Measurements from ENCODE around the gene GRK2. TPM values are rescaled to one million over a fixed set of nuclear protein-coding genes. Genes with fewer than 3 reads are reported as not detected.

GRK2 gene
- total and polyA plus RNA-seq, 2 of the 13 experiments (the other 11 are each of a cell fraction or from before 2014, with no cell fraction given): 31.3 to 42.4 TPM

DNA sequence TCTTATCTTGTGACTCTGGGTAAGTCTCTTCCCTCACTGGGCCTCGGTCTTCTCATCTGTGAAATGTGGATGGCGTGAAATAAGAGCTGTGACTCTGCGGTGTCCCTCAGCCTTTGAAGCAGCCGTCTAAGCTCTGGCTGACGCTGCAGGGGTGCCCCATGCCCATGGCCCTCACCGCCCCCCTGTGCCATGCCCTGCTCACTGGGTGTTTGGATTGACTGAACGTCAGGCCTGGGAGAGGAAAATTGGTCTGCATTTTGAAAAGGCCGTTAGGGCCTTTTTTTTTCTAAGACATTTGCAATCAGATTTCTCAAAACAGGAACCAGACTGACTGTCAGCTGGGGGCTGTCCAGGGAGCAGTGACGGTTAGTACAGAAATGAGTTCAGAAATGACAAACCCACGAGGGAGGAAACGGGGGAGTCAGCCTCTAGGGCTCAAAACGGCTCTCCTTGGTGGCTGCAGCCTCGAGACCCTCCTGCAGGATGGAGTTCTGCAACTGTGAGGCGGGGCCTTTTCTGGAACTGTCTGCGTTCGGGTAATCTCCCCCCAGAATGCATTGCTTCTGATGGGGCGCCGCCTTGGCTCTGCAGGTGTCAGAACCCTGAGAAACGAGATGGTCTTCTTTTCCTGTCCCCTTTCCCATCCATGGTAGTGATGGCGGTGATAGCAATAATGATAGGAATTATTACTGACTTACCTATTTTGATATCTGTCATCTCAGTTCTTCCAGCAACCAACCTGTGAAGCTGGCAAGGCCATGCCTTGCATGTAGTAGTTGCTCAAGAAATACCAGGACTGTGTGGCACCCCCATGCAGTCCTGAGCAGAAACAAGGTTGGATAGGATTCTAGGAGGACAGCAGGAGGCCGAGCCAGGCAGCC is 2.0 kb downstream of the GRK2 start:
- ChIA-PET POLR2A (interaction anchor here (1.1 to 4.5 kb wide), 4 partner anchors 10 to 86 kb away, joined by 3 to 19 read pairs (median 4); partner anchors contain the start of gene ANKRD13D), CTCF (ENCODE audit: low intra/inter-chr PET ratio, low total read pairs) (no interaction called here)
- no peak for DNase-seq (ENCODE audit: low spot score)
- Histone ChIP-seq H4K20me1 (ENCODE audit: insufficient read depth, low read length) (peaks cover 29% of the 10 kb centered on the region), H3K4me1 (ENCODE audit: insufficient read depth, low read length) (peaks cover 48% of the 10 kb centered on the region), H3K36me3 (replicated peaks in 1 of 2; ENCODE audit: control insufficient read depth in 1 of 2, insufficient read depth in 2 of 2, low read length in 2 of 2) (peaks cover 12 to 45% of the 10 kb centered on the region in 2 experiments), H3K79me2 (ENCODE audit: insufficient read depth, low read length) (peaks cover 64% of the 10 kb centered on the region), H3K4me3 (replicated peaks in 1 of 3; ENCODE audit: insufficient read depth in 1 of 3, low read depth in 2 of 3, low read length in 3 of 3) (peak overlapping the region in 2 of 3 experiments; percentile 93 to 98; a peak in 4 of 6 replicates), H3K27me3 (ENCODE audit: control insufficient read depth in 1 of 2, insufficient read depth in 2 of 2, low read length in 2 of 2) (no peaks in the 10 kb centered on the region), H3K4me2 (ENCODE audit: low read depth, low read length) (peak overlapping the region; percentile 90), H3K27ac (ENCODE audit: extremely low read length, insufficient read depth, low read length) (peak overlapping the region; percentile 77), H2AFZ (ENCODE audit: low read length) (no peak overlapping the region), H3K9ac (ENCODE audit: insufficient read depth, low read depth, low read length) (peak overlapping the region; percentile 83; the same call in 1 of the 2 replicates), H3K9me3 (ENCODE audit: low read length) (no peaks in the 10 kb centered on the region)
- WGBS (ENCODE audit: low lambda C conversion rate): 92% methylated on average over 15 of the region's 21 CpGs
- intact Hi-C loops (cut with micrococcal nuclease; ENCODE audit: unreplicated experiment) (no loop called here), in situ Hi-C loops (cut with HindIII; ENCODE audit: extremely low pct_ligation_motif_present, low pct_unique_long_range_greater_than_20kb) (no loop called here)
- FAIRE-seq: no peak
- no peak for ATAC-seq
- no TSS peak for BruUV-seq (replicated peaks)
- no peak for TF ChIP-seq JARID2 (CRISPR knock-in tag; IDR thresholded peaks at IDR 0.05; ENCODE audit: insufficient replicate concordance)
- peak; percentile 83 for TF ChIP-seq ZNF629 (CRISPR knock-in tag; conservative IDR thresholded peaks at IDR 0.05)
- TF ChIP-seq, protein P1, sequence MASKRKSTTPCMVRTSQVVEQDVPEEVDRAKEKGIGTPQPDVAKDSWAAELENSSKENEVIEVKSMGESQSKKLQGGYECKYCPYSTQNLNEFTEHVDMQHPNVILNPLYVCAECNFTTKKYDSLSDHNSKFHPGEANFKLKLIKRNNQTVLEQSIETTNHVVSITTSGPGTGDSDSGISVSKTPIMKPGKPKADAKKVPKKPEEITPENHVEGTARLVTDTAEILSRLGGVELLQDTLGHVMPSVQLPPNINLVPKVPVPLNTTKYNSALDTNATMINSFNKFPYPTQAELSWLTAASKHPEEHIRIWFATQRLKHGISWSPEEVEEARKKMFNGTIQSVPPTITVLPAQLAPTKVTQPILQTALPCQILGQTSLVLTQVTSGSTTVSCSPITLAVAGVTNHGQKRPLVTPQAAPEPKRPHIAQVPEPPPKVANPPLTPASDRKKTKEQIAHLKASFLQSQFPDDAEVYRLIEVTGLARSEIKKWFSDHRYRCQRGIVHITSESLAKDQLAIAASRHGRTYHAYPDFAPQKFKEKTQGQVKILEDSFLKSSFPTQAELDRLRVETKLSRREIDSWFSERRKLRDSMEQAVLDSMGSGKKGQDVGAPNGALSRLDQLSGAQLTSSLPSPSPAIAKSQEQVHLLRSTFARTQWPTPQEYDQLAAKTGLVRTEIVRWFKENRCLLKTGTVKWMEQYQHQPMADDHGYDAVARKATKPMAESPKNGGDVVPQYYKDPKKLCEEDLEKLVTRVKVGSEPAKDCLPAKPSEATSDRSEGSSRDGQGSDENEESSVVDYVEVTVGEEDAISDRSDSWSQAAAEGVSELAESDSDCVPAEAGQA (IDR thresholded peaks at IDR 0.05; ENCODE audit: low read depth): no peak
- TF ChIP-seq, protein P1 (CRISPR knock-in tag; IDR thresholded peaks at IDR 0.05; ENCODE audit: borderline replicate concordance): no peak
- TF ChIP-seq, protein P2, sequence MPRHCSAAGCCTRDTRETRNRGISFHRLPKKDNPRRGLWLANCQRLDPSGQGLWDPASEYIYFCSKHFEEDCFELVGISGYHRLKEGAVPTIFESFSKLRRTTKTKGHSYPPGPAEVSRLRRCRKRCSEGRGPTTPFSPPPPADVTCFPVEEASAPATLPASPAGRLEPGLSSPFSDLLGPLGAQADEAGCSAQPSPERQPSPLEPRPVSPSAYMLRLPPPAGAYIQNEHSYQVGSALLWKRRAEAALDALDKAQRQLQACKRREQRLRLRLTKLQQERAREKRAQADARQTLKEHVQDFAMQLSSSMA (CRISPR knock-in tag; IDR thresholded peaks at IDR 0.05): no peak
- TF ChIP-seq SALL2 (CRISPR knock-in tag; IDR thresholded peaks at IDR 0.05): no peak
- TF ChIP-seq MIER3 (CRISPR knock-in tag; IDR thresholded peaks at IDR 0.05; ENCODE audit: borderline replicate concordance): 0 out of 2 replicates have a peak, but pooled peaks have one; percentile 2
- no peak for TF ChIP-seq ZBTB20 (CRISPR knock-in tag; IDR thresholded peaks at IDR 0.05; ENCODE audit: borderline replicate concordance, low read depth)
- no peak for TF ChIP-seq ARNTL (CRISPR knock-in tag; IDR thresholded peaks at IDR 0.05)
- TF ChIP-seq, protein P3, sequence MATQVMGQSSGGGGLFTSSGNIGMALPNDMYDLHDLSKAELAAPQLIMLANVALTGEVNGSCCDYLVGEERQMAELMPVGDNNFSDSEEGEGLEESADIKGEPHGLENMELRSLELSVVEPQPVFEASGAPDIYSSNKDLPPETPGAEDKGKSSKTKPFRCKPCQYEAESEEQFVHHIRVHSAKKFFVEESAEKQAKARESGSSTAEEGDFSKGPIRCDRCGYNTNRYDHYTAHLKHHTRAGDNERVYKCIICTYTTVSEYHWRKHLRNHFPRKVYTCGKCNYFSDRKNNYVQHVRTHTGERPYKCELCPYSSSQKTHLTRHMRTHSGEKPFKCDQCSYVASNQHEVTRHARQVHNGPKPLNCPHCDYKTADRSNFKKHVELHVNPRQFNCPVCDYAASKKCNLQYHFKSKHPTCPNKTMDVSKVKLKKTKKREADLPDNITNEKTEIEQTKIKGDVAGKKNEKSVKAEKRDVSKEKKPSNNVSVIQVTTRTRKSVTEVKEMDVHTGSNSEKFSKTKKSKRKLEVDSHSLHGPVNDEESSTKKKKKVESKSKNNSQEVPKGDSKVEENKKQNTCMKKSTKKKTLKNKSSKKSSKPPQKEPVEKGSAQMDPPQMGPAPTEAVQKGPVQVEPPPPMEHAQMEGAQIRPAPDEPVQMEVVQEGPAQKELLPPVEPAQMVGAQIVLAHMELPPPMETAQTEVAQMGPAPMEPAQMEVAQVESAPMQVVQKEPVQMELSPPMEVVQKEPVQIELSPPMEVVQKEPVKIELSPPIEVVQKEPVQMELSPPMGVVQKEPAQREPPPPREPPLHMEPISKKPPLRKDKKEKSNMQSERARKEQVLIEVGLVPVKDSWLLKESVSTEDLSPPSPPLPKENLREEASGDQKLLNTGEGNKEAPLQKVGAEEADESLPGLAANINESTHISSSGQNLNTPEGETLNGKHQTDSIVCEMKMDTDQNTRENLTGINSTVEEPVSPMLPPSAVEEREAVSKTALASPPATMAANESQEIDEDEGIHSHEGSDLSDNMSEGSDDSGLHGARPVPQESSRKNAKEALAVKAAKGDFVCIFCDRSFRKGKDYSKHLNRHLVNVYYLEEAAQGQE (IDR thresholded peaks at IDR 0.05; ENCODE audit: borderline replicate concordance in 1 of 2, low read depth in 1 of 2, low read length in 2 of 2): no peak
- TF ChIP-seq AGO2 (optimal IDR thresholded peaks at IDR 0.05; ENCODE audit: low read depth, low read length): peak; percentile 5
- TF ChIP-seq KDM1A (CRISPR knock-in tag; IDR thresholded peaks at IDR 0.05): 0 out of 2 replicates have a peak, but pooled peaks have one; percentile 34

Measured in HepG2 (cell line).